DOHH2 (cell line): Measurements from ENCODE around the gene ANKRD29.

ENCODE experiments used
- H3F3A ChIP-seq: fragments of 200-600 bp; sonication (generic), shearing (Covaris generic); 2 replicates; pipeline ENCODE4 v1.6.0; 2016; ENCODE audit warnings: antibody characterized with exemption, mild to moderate bottlenecking; ENCODE audit not compliant: control insufficient read depth, insufficient read depth
- H3K27ac ChIP-seq: fragments of 200-600 bp; sonication (generic); 2 replicates; pipeline ENCODE4 v1.5.1; 2014; ENCODE audit warnings: low read depth, mild to moderate bottlenecking, low read length, moderate library complexity
- H3K27me3 ChIP-seq: fragments of 200-600 bp; sonication (generic); 2 replicates; pipeline ENCODE4 v1.6.1; 2014; ENCODE audit warnings: mild to moderate bottlenecking, low read length, mixed read lengths; ENCODE audit not compliant: control insufficient read depth
- H3K36me3 ChIP-seq: fragments of 200-600 bp; sonication (generic); 2 replicates; pipeline ENCODE4 v1.6.1; 2014; ENCODE audit warnings: mild to moderate bottlenecking, low read length, moderate library complexity, mixed read lengths; ENCODE audit not compliant: control insufficient read depth
- H3K4me1 ChIP-seq: fragments of 200-600 bp; sonication (generic); 2 replicates; pipeline ENCODE4 v1.6.1; 2014; ENCODE audit warnings: mild to moderate bottlenecking, low read length, mixed read lengths; ENCODE audit not compliant: control insufficient read depth
- H3K4me2 ChIP-seq: fragments of 200-600 bp; sonication (generic); 2 replicates; pipeline ENCODE4 v1.6.0; 2014; ENCODE audit warnings: mild to moderate bottlenecking, low read length, moderate library complexity
- H3K4me3 ChIP-seq: fragments of 200-600 bp; sonication (generic); 2 replicates; pipeline ENCODE4 v1.5.1; 2014; ENCODE audit warnings: mild to moderate bottlenecking, low read length, mixed read lengths
- H3K79me2 ChIP-seq: fragments of 200-600 bp; sonication (generic); 2 replicates; pipeline ENCODE4 v1.6.1; 2014; ENCODE audit warnings: mild to moderate bottlenecking, low read length, mixed read lengths; ENCODE audit not compliant: control insufficient read depth
- H3K9me2 ChIP-seq: fragments of 200-600 bp; sonication (generic); replicated peaks from 2 replicates; pipeline ENCODE4 v1.6.1; 2014; ENCODE audit warnings: mild to moderate bottlenecking, low read length, mixed read lengths; ENCODE audit not compliant: control insufficient read depth
- H3K9me3 ChIP-seq: fragments of 200-600 bp; sonication (generic); 2 replicates; pipeline ENCODE4 v1.6.1; 2014; ENCODE audit warnings: antibody characterized with exemption, low read length, mixed read lengths; ENCODE audit not compliant: control insufficient read depth, insufficient read depth
- H4K20me1 ChIP-seq: fragments of 200-600 bp; sonication (generic); 2 replicates; pipeline ENCODE4 v1.6.0; 2014; ENCODE audit warnings: low read depth, mild to moderate bottlenecking, antibody characterized with exemption, low read length, moderate library complexity; ENCODE audit not compliant: control insufficient read depth, insufficient read depth
- EZH2phosphoT487 ChIP-seq: fragments of 200-600 bp; sonication (generic); IDR thresholded peaks from 2 replicates; pipeline ENCODE4 v1.6.1; 2017; ENCODE audit warnings: borderline replicate concordance, mild to moderate bottlenecking, antibody characterized with exemption, low read length, moderate library complexity, mixed read lengths
- TF ChIP-seq, protein P1 (sequence below): fragments of 200-600 bp; sonication (generic); IDR thresholded peaks from one replicate; pipeline ENCODE4 v1.5.1; 2014; ENCODE audit warnings: antibody characterized with exemption, mild to moderate bottlenecking, low read depth, low read length; ENCODE audit not compliant: poor library complexity, severe bottlenecking

The ANKRD29 gene

DNA sequence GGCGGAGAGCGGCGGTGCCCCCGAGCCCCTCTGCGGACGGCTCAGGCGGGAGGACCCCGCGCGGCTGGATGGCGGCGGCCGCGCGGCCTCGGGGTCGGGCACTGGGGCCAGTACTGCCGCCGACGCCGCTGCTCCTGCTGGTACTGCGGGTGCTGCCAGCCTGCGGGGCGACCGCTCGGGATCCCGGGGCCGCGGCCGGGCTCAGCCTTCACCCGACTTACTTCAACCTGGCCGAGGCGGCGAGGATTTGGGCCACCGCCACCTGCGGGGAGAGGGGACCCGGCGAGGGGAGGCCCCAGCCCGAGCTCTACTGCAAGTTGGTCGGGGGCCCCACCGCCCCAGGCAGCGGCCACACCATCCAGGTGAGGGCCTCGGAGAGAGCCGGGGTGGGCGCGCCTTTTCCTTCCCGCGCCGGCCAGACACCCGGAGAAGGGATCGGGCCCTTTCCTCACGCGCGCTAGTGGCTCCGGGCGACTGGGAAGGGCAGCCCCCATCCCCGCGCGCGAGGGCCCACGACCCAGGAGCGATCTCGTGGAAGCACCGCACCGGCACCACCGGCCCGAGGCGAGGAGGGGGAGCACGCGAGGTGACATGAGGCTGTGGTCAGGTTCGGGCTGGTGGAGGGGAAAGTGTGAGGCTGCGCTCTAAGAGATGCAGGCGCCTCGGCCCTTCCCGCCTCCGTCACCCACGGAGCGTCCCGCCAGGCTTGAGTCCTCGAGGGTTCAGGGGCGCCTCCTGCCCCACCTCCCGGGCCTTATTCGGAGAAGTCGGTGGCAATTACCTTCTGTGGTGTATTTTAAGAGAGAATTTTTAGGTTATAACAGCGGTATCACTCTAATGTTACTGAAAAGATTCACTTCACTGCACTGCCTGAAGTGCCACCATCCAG is 27.1 kb upstream of the ANKRD29 start:
- no peaks in the 10 kb centered on the region for H3F3A ChIP-seq
- H4K20me1 ChIP-seq, result no peaks in the 10 kb centered on the region
- H3K9me3 ChIP-seq, result no peaks in the 10 kb centered on the region
- H3K4me1 ChIP-seq, result no peaks in the 10 kb centered on the region
- H3K27ac ChIP-seq, result no peak overlapping the region
- no peak for TF ChIP-seq EZH2phosphoT487
- TF ChIP-seq, protein P1, sequence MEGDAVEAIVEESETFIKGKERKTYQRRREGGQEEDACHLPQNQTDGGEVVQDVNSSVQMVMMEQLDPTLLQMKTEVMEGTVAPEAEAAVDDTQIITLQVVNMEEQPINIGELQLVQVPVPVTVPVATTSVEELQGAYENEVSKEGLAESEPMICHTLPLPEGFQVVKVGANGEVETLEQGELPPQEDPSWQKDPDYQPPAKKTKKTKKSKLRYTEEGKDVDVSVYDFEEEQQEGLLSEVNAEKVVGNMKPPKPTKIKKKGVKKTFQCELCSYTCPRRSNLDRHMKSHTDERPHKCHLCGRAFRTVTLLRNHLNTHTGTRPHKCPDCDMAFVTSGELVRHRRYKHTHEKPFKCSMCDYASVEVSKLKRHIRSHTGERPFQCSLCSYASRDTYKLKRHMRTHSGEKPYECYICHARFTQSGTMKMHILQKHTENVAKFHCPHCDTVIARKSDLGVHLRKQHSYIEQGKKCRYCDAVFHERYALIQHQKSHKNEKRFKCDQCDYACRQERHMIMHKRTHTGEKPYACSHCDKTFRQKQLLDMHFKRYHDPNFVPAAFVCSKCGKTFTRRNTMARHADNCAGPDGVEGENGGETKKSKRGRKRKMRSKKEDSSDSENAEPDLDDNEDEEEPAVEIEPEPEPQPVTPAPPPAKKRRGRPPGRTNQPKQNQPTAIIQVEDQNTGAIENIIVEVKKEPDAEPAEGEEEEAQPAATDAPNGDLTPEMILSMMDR, result no peak
- no peaks in the 10 kb centered on the region for H3K79me2 ChIP-seq
- H3K9me2 ChIP-seq, result no peaks in the 10 kb centered on the region
- H3K4me3 ChIP-seq, result no peak overlapping the region
- 0 out of 2 replicates have a peak, but pooled peaks cover 2% of the 10 kb centered on the region for H3K27me3 ChIP-seq
- no peak overlapping the region for H3K4me2 ChIP-seq
- no peaks in the 10 kb centered on the region for H3K36me3 ChIP-seq

DNA sequence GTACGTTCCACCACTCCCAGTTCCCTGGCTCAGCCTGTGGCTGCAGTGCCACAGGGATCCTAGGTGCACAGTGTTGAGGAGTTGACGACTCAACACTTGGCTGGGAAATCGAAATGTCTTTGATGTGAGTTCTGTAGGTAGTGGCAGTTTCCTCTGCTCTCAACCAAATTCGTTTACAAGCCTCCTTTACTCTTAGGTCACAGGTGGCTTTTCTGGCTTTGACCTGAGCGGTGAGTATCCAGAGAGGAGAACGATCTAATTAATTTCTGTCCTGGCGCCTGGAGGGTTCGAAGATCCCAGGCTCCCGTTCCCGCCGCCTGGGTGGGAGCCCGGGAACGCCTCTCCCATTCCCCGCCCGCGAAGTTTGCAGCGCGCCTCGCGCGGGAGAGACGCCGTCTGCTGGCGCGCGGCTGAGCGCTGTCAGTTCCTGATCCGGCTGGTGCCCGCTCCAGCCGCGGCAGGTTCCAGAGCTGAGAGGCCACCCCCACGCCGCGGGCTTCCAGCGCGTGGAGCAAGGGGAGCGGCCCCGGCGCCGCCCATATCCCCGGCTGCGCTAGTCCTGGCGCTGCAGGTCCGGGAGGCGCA is 26.4 kb upstream of the ANKRD29 start, which contains the start of gene LAMA3:
Gene LAMA3, plus strand, starts transcription at position 423 of the 585 bp plus-strand sequence. CDS start 231 bp downstream, outside the sequence.
- Histone ChIP-seq H3K4me1 (no peaks in the 10 kb centered on the region), H3K36me3 (no peaks in the 10 kb centered on the region), H3K4me3 (no peak within 1 kb of the TSS), H3K9me3 (no peaks in the 10 kb centered on the region), H3K9me2 (no peaks in the 10 kb centered on the region), H4K20me1 (no peaks in the 10 kb centered on the region), H3K27me3 (no peaks in the 10 kb centered on the region), H3K79me2 (no peaks in the 10 kb centered on the region), H3F3A (no peaks in the 10 kb centered on the region), H3K27ac (no peak within 1 kb of the TSS), H3K4me2 (no peak within 1 kb of the TSS)
- no peak for TF ChIP-seq EZH2phosphoT487
- TF ChIP-seq, protein P1, result no peak

DNA sequence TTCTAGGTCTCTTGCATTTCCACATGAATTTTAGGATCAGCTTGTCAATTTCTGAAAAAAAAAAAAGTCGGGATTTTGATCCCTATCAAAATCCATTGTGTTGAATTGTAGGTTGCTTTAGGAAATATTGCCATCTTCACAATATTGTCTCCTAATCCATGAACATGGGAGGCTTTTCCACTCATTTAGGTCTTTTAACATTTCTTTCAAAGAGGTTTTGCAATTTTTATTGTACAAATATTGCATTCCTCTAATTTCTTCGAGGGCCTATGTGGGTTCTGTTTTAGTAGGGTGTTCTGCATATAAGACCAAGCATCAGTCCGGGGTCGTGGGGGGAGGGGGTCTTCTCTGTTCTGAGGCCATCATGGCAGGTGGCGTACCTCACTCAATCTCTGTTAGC is 25.8 kb upstream of the ANKRD29 start:
- no peak overlapping the region for H3K4me3 ChIP-seq
- H3K79me2 ChIP-seq, result no peaks in the 10 kb centered on the region
- H3K36me3 ChIP-seq, result no peaks in the 10 kb centered on the region
- no peaks in the 10 kb centered on the region for H3K4me1 ChIP-seq
- no peak overlapping the region for H3K27ac ChIP-seq
- no peaks in the 10 kb centered on the region for H4K20me1 ChIP-seq
- no peaks in the 10 kb centered on the region for H3K27me3 ChIP-seq
- H3K9me3 ChIP-seq, result no peaks in the 10 kb centered on the region
- no peaks in the 10 kb centered on the region for H3F3A ChIP-seq
- H3K4me2 ChIP-seq, result no peak overlapping the region
- TF ChIP-seq, protein P1, result no peak
- no peak for TF ChIP-seq EZH2phosphoT487
- no peaks in the 10 kb centered on the region for H3K9me2 ChIP-seq
